Smooth muscle cell of trachea (primary cell): Measurements from ENCODE around the gene KRTAP13-3. TPM values are rescaled to one million over a fixed set of nuclear protein-coding genes. Genes with fewer than 3 reads are reported as not detected.

ENCODE experiments used
- total RNA-seq: library from RNA; depleted of rRNA; stranded (reverse); fragments of >200 nt; gene quantifications from 2 replicates; pipeline ENCODE4 v1.2.1, GENCODE V29; 2014

KRTAP13-3 gene, protein sequence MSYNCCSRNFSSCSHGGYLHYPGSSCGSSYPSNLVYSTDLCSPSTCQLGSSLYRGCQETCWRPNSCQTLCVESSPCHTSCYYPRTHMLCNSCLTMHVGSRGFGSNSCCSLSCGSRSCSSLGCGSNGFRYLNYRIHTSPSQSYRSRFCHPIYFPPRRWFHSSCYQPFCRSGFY
- total RNA-seq, result not detected in 2 replicates

DNA sequence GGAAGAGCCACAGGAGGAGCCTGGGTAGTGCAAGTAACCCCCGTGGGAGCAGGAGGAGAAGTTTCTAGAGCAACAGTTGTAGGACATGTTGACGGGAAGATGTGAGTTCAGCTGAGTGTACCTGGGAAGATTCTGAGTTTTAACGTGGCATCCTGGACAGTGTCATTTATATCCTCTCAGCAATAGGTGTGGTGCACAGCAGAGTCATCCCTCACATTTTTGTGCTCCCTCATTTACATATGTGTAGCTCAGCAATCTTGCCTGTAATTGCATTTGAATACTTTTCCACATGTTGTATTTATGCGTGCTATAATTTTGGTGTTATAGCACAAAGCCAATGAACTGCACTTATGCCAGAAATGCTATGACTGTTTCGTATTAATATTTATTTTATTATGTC is at the start of gene KRTAP13-3:
TSS of gene KRTAP13-3 (minus strand) at position 101 of the 400 bp plus-strand sequence. CDS start at position 87, 14 bp downstream.

DNA sequence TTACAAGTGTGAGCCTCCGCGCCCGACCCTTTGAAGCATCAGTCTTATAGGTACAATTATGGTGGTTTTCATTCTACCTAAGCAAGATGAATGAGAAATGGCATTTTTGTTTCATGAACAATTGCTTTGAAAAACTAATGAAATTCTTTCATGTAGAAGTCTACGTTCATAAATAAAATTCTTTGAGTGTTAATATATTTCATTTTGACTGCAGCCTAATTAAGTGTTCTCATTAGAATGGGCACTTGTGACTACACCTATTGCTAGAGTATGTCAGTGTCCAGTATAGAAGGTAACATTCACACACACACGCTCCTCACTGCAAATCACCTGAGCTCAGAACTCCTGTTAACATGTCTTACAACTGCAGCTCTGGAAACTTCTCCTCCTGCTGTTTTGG is 14.2 kb upstream of the KRTAP13-3 start, which contains the start of gene KRTAP15-1:
TSS of gene KRTAP15-1 (plus strand) at position 301 of the 400 bp plus-strand sequence. CDS start at position 354, 53 bp downstream.

DNA sequence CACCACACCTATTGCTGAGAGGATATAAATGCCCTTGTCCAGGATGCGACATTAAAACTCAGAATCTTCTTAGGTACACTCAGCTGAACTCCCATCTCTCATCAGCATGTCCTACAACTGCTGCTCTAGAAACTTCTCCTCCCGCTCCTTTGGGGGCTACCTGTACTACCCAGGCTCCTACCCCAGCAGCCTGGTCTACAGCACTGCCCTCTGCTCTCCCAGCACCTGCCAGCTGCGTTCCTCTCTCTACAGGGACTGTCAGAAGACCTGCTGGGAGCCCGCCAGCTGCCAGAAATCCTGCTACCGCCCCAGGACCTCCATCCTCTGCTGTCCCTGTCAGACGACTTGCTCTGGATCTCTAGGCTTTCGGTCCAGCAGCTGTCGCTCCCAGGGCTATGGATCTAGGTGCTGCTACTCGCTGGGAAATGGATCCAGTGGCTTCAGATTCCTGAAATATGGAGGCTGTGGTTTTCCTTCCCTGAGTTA is 4.5 kb upstream of the KRTAP13-3 start, which contains the start of gene KRTAP13-4:
TSS of gene KRTAP13-4 (plus strand) at position 51 of the 486 bp plus-strand sequence. CDS start at position 107, 56 bp downstream.

DNA sequence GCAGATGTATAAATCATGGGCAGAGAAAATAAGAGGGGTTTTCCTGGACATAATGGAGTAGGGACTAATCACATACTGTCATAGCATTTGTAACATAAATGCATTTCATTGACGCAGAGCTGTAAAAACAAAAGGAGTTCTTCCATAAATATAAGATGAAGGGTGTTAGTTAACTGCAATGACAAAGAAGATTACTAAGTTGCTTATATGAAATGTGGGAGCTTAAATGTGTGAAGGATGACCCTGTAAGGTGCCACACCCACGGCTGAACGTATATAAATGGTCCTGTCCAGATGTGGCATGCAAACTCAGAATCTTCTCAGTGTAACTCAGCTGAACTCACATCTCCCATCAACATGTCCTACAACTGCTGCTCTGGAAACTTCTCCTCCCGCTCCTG is 30.0 kb downstream of the KRTAP13-3 start, which contains the start of gene KRTAP13-1:
TSS of gene KRTAP13-1 (plus strand) at position 301 of the 400 bp plus-strand sequence. CDS start at position 357, 56 bp downstream.

Other genes with a start within 250 kb of the KRTAP13-3 start
- gene CLDN8, start 209.8 kb downstream of the KRTAP13-3 start, total RNA-seq, result not detected in 2 replicates
- gene KRTAP24-1, start 143.0 kb downstream of the KRTAP13-3 start, total RNA-seq, result not detected in 2 replicates
- not detected in 2 replicates for gene KRTAP25-1, start 136.4 kb downstream of the KRTAP13-3 start, total RNA-seq
- gene KRTAP26-1, start 105.6 kb downstream of the KRTAP13-3 start, total RNA-seq, result not detected in 2 replicates
- gene KRTAP27-1, start 88.2 kb downstream of the KRTAP13-3 start, total RNA-seq, result not detected in 2 replicates
- gene KRTAP23-1, start 77.3 kb downstream of the KRTAP13-3 start, total RNA-seq, result not detected in 2 replicates
- not detected in 2 replicates for gene KRTAP13-2, start 53.7 kb downstream of the KRTAP13-3 start, total RNA-seq
- gene KRTAP13-1, start 29.9 kb downstream of the KRTAP13-3 start, total RNA-seq, result not detected in 2 replicates
- not detected in 2 replicates for gene KRTAP13-4, start 4.3 kb upstream of the KRTAP13-3 start, total RNA-seq
- not detected in 2 replicates for gene KRTAP15-1, start 14.3 kb upstream of the KRTAP13-3 start, total RNA-seq
- not detected in 2 replicates for gene KRTAP19-1, start 54.4 kb upstream of the KRTAP13-3 start, total RNA-seq
- not detected in 2 replicates for gene KRTAP19-2, start 61.5 kb upstream of the KRTAP13-3 start, total RNA-seq
- not detected in 2 replicates for gene KRTAP19-3, start 66.1 kb upstream of the KRTAP13-3 start, total RNA-seq
- not detected in 2 replicates for gene KRTAP19-4, start 71.2 kb upstream of the KRTAP13-3 start, total RNA-seq
- not detected in 2 replicates for gene KRTAP19-5, start 76.2 kb upstream of the KRTAP13-3 start, total RNA-seq
- gene KRTAP19-6, start 115.9 kb upstream of the KRTAP13-3 start, total RNA-seq, result not detected in 2 replicates
- not detected in 2 replicates for gene KRTAP19-7, start 135.4 kb upstream of the KRTAP13-3 start, total RNA-seq
- gene KRTAP22-2, start 164.5 kb upstream of the KRTAP13-3 start, total RNA-seq, result not detected in 2 replicates
- not detected in 2 replicates for gene KRTAP6-3, start 166.5 kb upstream of the KRTAP13-3 start, total RNA-seq
- not detected in 2 replicates for gene KRTAP6-2, start 173.0 kb upstream of the KRTAP13-3 start, total RNA-seq
- not detected in 2 replicates for gene KRTAP22-1, start 175.2 kb upstream of the KRTAP13-3 start, total RNA-seq
- not detected in 2 replicates for gene KRTAP6-1, start 188.0 kb upstream of the KRTAP13-3 start, total RNA-seq
- gene KRTAP20-1, start 190.5 kb upstream of the KRTAP13-3 start, total RNA-seq, result not detected in 2 replicates
- gene KRTAP20-4, start 194.7 kb upstream of the KRTAP13-3 start, total RNA-seq, result not detected in 2 replicates
- not detected in 2 replicates for gene KRTAP20-2, start 209.3 kb upstream of the KRTAP13-3 start, total RNA-seq
- not detected in 2 replicates for gene KRTAP20-3, start 216.9 kb upstream of the KRTAP13-3 start, total RNA-seq